Activated CD8-positive, alpha-beta memory T cell treated with anti-CD3 and anti-CD28 coated beads for 48 hours (primary cell): ENCODE results near the gene JSRP1.

Experiments
- DNase-seq, 3 experiments: peaks; one replicate each; pipeline ENCODE4 v3.0.0-alpha.2; 2020; ENCODE audit warnings: low read depth in 2 of 3, low spot score in 2 of 3

Gene JSRP1

GRCh38 chr19:2232286-2233151 lies 23.7 kb downstream of the JSRP1 start:
- DNase-seq: no peak

DNA sequence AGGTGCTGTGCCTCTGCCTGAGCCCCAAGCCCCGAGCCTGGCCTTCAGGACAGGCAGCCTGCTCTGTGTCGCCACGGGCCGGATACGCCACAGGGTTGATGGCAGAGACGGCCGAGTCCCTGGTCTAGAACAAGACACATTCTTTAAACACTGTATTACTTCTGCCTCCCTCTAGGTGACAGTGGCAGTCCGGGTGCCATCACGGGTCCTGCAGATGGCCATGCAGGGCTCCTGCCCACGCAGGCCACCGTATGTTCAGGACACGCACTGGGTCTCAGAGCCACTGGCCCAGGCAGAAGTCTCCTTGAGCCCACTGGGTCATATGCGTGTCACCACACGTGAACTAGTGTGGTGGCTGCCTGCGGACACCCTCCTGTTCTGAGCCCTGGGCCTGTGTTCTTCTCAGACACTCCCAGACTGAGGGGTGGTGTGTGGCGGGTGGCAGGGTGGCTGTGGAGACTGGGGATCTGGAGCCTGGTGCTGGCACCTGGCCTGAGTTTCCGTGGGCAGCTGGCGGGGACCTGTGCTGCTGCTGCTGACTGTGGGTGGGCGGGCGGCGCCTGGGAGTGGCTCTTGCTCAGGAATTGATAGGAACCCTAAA lies 24.5 kb downstream of the JSRP1 start:
- no peak for DNase-seq

DNA sequence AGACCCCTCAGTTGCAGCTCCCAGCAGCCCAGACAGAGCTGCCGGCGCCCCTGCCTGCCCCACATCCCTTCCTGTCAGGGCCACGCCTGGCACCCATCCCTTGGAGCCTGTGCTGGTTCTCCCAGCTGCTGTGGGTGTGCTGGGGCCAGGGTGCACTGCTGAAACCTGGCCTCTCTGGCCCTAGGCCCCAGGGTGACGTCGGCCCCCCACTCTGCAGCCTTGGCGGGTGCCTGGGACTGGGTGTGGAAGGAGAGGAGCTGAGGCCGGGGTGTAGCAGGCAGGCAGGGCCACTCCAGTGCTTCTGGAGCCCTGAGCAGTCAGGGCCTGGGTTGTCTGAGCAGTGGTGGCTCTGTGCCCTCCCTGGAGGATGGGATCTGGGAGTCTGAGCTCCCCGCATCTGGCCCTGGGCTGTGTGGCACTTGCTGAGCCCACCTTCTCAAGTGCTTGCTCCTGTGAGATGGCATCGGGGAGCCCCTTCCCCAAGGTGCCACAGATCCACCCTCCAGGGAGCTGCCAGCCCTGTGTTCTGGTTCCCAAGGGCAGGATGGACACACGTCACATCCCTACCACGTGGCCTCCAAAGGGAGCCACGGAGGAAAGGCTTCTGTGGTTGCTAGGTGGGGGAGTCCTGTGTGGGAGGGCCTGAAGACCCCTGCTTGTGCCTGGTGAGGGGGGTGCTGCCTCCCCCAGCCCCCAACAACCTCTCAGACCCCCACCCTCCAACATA lies 25.2 kb downstream of the JSRP1 start:
- DNase-seq: no peak

- DNase-seq: no peak
These were observed 26.1 kb downstream of the JSRP1 start for GRCh38 chr19:2230033-2230531.

- no peak for DNase-seq
These were observed 26.8 kb downstream of the JSRP1 start for GRCh38 chr19:2229103-2230032.

GRCh38 chr19:2228157-2229030 lies 27.8 kb downstream of the JSRP1 start:
- no peak for DNase-seq

GRCh38 chr19:2227415-2228156 lies 28.6 kb downstream of the JSRP1 start:
- no peak for DNase-seq

DNA sequence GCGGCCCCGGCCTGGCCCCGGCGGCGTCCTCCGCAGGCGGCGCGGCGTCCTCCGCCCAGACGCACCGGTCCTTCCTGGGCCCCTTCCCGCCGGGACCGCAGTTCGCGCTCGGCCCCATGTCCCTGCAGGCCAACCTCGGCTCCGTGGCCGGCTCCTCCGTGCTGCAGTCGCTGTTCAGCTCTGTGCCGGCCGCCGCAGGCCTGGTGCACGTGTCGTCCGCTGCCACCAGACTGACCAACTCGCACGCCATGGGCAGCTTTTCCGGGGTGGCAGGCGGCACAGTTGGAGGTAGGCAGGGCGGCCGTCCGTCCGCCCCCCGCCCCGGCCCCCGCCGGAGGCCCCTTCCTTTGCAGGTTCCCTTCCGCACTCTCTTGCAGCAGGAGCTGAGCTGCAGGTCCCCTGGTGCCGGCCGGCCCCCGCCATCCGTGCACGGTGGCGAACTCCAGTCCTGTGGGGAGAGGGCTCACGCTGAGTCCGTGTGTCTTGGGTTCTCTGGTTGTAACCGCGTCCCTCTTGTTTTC lies 29.3 kb downstream of the JSRP1 start:
- DNase-seq: no peak

DNA sequence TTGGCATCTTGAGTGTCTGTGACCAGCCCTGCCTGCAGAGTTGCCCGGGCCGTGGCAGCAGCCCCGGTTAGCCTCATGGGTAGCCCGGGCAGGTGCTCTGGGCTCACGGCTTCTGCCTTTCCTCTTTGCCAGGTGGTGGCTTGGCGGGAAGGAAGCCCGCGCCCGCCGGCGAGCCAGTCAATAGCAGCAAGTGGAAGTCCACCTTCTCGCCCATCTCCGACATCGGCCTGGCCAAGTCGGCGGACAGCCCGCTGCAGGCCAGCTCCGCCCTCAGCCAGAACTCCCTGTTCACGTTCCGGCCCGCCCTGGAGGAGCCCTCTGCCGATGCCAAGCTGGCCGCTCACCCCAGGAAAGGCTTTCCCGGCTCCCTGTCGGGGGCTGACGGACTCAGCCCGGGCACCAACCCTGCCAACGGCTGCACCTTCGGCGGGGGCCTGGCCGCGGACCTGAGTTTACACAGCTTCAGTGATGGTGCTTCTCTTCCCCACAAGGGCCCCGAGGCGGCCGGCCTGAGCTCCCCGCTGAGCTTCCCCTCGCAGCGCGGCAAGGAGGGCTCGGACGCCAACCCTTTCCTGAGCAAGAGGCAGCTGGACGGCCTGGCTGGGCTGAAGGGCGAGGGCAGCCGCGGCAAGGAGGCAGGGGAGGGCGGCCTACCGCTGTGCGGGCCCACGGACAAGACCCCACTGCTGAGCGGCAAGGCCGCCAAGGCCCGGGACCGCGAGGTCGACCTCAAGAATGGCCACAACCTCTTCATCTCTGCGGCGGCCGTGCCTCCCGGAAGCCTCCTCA lies 30.0 kb downstream of the JSRP1 start:
- no peak for DNase-seq

DNA sequence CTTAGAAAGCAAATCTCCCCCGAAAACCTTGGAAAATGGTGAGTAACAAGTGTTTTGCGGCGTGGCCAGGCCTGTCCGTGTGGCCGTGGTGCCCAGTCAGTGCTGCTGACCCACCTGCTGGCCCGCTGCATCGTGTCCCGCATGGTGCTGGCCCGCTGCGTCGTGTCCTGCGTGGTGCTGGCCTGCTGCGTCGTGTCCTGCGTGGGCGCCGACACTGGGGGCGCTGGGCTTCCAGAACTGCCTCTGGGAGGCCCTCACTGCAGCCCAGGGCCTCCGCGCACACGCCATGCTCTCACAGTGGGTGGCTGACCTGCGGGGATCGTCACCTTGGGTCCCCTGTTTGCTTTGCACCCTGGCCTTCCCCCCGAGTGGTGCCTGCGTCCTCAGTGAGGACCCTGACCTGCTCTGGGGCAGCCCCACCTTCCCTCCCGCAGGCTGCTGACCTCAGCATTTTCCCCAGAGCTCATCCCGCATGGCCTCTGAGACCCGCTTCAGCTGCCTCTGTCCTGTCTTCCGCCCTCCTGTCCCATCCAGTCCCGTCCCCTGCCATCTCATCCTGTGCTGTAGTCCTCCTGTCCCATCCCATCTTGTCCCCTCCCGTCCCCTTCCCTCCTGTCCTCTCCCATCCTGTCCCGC lies 30.7 kb downstream of the JSRP1 start:
- DNase-seq: no peak

- no peak for DNase-seq
These were observed 31.4 kb downstream of the JSRP1 start for GRCh38 chr19:2224754-2225349.

- DNase-seq: no peak
These were observed 32.3 kb downstream of the JSRP1 start for GRCh38 chr19:2223959-2224358.

DNA sequence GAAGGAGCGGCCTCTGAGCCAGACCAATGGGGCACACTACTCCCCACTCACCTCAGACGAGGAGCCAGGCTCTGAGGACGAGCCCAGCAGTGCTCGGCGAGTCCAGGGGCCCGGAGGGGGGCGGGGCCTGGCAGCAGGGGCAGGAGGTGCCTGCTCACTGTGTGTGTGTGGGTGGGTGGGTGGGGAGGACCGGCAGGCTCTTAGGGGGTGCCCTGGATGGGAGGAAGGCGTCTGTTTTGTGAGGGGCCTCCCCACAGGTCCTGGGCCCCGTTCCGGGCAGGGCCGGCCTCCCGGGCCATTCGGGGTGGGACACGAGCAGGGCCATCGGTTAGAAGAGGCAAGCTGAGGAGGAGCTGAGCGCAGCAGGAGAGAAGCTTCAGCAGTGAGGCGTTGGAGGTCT lies 32.8 kb downstream of the JSRP1 start:
- DNase-seq: no peak

DNA sequence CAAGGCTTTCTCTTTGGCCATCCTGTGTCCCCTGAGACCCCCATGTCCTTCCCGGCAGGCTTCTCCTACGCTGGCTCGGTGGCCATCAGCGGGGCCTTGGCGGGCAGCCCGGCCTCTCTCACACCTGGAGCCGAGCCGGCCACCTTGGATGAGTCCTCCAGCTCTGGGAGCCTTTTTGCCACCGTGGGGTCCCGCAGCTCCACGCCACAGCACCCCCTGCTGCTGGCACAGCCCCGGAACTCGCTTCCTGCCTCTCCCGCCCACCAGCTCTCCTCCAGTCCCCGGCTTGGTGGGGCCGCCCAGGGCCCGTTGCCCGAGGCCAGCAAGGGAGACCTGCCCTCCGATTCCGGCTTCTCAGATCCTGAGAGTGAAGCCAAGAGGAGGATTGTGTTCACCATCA lies 34.3 kb downstream of the JSRP1 start:
- no peak for DNase-seq

GRCh38 chr19:2221250-2221831 lies 34.9 kb downstream of the JSRP1 start:
- DNase-seq: no peak

DNA sequence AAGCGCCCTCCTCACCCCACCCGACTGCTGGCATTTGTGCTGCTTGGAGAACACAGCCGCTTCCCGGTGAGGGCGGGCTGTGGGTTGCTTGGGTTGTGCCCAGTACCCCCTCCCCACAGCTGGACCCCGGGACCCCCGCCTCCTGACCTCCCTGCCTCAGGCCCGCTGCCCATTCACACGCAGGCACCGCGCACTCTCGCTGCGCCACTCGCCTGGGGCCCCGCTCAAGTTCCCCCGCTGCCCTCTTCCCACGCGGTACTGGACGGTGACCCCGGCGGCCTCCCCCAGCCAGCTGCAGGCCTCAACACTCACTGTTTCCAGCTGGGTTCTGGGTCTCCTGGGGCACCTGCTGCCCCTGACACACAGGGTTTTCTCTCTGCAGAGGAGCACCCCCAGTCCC lies 36.5 kb downstream of the JSRP1 start:
- no peak for DNase-seq

GRCh38 chr19:2217591-2217990 lies 38.6 kb downstream of the JSRP1 start:
- DNase-seq: no peak
